Ascending aorta (tissue), 2 donors: ENCODE data around the gene WNT9A. TPM values are rescaled to one million over a fixed set of nuclear protein-coding genes. Genes with fewer than 3 reads are reported as not detected.

ENCODE experiments used
- DNase-seq, 2 donors: peaks; one replicate each; pipeline ENCODE4 v3.0.0-alpha.2; 2019; ENCODE audit warnings: low spot score in 2 of 2
- H3K27ac ChIP-seq, 2 donors: fragments of 200-600 bp; sonication (generic); one replicate each; pipeline ENCODE4 v1.5.1; 2016 to 2017; ENCODE audit warnings: mild to moderate bottlenecking in 1 of 2
- H3K27me3 ChIP-seq: fragments of 200-600 bp; sonication (generic); one replicate; pipeline ENCODE4 v1.5.1; 2017
- H3K36me3 ChIP-seq, 2 donors: fragments of 200-600 bp; sonication (generic); one replicate each; pipeline ENCODE4 v1.5.1; 2016
- H3K4me1 ChIP-seq, 2 donors: fragments of 200-600 bp; sonication (generic); one replicate each; pipeline ENCODE4 v1.5.1; 2016 to 2017; ENCODE audit warnings: mild to moderate bottlenecking in 1 of 2
- H3K4me3 ChIP-seq, 2 donors: fragments of 200-600 bp; sonication (generic); one replicate each; pipeline ENCODE4 v1.5.1; 2016 to 2017; ENCODE audit warnings: mild to moderate bottlenecking in 1 of 2
- H3K9me3 ChIP-seq, 2 donors: fragments of 200-600 bp; sonication (generic); one replicate each; pipeline ENCODE4 v1.5.1; 2016
- intact Hi-C: fragments of 100-400 bp; cut with DNase I; formaldehyde crosslinking; loops from one replicate; pipeline ENCODE4 v1.15.1; 2023
- total RNA-seq: library from RNA; depleted of rRNA; stranded (reverse); fragments of >200 nt; gene quantifications from one replicate; pipeline ENCODE4 v1.1.0, GENCODE V29; 2016
- TF ChIP-seq, protein P1 (sequence below), 3 experiments: fragments of 200-600 bp in 2 of 3; fragments of 450-650 bp in 1 of 3; sonication (generic) in 2 of 3; IDR thresholded peaks; one replicate each; pipeline ENCODE4 v1.5.1; 2016 to 2019; ENCODE audit warnings: antibody characterized with exemption in 3 of 3, mild to moderate bottlenecking in 1 of 3, moderate library complexity in 1 of 3

The WNT9A gene
- total RNA-seq, 1 donor from 2014 or later = 0.96 TPM

DNA sequence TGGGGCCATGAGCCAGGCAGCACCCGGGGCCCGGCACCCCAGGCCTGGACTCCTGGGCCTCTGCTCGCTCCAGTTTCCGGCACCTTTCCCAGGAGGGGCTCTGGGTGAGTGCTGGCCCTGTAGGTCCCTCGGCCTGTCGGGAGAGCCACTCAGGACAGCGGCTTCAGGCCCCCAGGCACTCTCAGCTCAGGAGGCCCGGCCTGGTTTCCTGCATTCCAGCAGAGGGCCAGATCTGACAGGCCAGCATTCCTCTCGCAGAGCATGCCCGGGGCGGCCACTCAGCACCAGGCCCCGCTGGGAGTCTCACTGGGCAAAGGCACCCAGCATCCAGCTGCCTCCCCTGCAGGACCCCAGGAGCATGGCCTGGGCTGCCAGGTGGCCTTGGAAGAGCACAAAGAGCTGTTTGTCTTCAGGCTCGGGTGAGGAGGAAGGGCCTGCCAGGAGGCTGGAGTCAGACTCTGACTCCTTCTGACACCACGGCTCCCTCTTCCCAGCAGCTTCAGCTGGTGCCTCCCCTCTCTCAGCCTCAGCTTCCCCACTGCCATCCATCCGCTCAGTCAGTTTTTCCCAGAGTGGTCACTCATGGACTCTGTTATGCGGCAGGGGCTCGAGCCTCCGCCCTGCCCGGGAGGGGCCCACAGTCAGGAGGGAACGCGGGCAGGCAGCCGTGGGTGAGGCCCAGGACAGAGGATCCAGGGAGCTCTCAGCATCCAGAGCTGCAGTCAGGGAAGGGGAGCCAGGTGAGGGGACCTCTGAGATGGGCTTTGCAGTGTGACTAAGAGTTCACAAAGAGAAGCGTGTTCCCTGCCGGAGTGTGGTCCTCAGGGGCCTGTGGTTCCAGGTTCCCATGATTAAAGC lies 51.7 kb downstream of the WNT9A start:
- Histone ChIP-seq H3K4me1 (no peaks in the 10 kb centered on the region), H3K27me3 (no peaks in the 10 kb centered on the region), H3K27ac (no peak overlapping the region), H3K9me3 (no peaks in the 10 kb centered on the region), H3K36me3 (no peaks in the 10 kb centered on the region), H3K4me3 (no peak overlapping the region)
- TF ChIP-seq, protein P1, sequence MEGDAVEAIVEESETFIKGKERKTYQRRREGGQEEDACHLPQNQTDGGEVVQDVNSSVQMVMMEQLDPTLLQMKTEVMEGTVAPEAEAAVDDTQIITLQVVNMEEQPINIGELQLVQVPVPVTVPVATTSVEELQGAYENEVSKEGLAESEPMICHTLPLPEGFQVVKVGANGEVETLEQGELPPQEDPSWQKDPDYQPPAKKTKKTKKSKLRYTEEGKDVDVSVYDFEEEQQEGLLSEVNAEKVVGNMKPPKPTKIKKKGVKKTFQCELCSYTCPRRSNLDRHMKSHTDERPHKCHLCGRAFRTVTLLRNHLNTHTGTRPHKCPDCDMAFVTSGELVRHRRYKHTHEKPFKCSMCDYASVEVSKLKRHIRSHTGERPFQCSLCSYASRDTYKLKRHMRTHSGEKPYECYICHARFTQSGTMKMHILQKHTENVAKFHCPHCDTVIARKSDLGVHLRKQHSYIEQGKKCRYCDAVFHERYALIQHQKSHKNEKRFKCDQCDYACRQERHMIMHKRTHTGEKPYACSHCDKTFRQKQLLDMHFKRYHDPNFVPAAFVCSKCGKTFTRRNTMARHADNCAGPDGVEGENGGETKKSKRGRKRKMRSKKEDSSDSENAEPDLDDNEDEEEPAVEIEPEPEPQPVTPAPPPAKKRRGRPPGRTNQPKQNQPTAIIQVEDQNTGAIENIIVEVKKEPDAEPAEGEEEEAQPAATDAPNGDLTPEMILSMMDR (IDR thresholded peaks at IDR 0.05) = no peak
- DNase-seq = peak; percentile 6 to 56
- intact Hi-C loops = no loop called here

DNA sequence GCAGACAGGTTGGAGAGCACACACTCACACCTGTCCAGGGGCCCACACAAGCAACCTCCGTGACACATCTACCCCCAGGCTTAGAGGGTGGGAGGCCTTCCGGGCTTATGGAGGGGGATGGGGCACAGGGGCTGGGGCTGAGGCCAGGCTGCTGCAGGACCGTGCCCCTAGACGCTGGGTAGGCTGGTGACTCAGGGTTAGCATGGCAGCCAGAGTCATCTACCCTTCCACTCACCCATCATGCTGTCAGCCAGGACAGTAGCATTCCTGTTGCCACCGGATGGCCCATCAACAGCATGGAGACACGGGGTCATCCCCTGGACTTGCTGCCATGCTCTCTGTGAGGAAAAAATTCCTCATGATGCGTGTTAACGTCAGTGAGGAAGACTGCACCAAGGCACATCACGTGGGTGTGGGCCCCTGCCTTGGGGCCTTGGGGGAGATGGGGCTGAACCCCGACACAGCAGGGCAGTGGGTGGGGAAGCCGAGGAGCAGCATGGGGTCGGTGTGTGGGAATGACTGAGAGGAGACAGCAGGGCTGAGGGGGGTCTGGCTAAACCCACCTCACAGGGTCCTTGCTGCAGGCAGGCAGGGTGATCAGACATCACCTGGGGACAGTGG lies 52.8 kb downstream of the WNT9A start:
- no peaks in the 10 kb centered on the region for H3K27me3 ChIP-seq
- DNase-seq = peak; percentile 3 to 53
- H3K27ac ChIP-seq = no peak overlapping the region
- intact Hi-C loops = no loop called here
- no peaks in the 10 kb centered on the region for H3K36me3 ChIP-seq
- H3K9me3 ChIP-seq = no peaks in the 10 kb centered on the region
- H3K4me3 ChIP-seq = no peak overlapping the region
- TF ChIP-seq, protein P1 (IDR thresholded peaks at IDR 0.05) = no peak
- H3K4me1 ChIP-seq = no peaks in the 10 kb centered on the region

DNA sequence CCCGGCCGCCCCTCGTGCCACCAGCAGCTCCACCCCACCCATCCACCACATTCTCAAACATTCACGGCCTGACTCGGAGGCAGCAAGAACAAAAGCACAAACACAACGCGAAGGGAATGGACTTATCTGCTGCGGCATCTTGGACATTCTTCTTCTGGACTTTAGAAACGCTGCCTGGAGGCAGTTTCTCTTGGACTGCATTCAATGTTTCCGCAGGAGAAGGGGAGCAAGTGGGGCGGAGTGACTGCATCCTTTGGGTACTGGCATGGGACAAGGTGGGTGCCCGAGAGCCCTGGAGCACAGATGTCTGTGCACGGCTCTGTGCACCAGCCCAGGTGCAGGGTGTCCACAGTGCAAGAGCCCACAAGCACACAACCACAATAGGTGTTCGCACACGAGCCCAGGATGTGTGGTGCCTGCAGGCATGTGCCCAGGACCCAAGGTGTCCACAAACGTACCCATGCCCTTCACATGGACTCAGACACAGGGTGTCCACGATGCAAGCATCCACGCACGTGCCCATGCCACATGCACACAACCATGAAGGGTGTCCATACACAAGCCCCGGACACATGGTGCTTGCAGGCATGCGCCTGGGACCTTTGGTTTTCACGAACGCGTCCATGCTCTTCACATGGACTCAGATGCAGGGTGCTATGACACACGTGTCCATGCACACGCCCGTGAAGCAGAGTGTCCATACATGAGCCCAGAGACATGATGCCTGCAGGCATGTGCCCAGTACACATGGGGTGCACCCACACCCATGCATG lies 53.6 kb downstream of the WNT9A start:
- Histone ChIP-seq H3K4me1 (no peaks in the 10 kb centered on the region), H3K9me3 (no peaks in the 10 kb centered on the region), H3K4me3 (no peak overlapping the region), H3K27ac (no peak overlapping the region), H3K27me3 (no peaks in the 10 kb centered on the region), H3K36me3 (no peaks in the 10 kb centered on the region)
- TF ChIP-seq, protein P1 (IDR thresholded peaks at IDR 0.05) = no peak
- intact Hi-C loops = no loop called here
- DNase-seq = peak; percentile 3 to 58

DNA sequence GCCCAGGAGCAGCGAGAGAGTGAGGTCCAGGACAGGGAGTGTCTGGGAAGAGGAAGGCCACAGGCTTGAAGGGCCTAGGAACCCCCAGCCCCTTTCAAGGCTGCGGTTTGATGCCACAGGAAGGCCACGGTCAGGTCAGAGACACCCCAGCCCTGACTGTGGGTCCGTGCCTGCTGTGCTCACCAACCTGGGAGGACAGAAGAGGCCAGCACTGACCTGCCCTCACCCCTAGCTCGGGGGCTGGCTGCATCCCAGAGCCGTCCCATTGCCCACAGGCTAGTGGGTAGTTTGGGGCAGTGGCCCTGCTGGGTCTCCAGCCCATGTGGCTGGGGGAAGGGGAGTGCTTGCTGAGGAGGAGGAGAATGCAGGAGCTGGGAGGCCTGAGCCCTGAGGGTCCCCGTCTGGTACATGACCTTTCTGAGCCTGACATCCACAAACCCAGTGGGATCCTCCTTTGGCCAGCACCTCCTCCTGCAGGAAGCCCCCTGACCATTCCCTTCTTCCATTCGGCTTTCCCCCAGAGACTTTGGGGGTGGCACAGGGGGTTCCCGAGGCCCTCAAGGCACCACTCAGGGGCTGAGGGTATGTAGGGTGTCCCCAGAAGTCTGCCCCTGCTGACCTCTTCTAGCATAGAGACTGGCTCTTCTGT lies 54.3 kb downstream of the WNT9A start:
- DNase-seq = peak; percentile 5 to 55
- no peaks in the 10 kb centered on the region for H3K36me3 ChIP-seq
- no peaks in the 10 kb centered on the region for H3K27me3 ChIP-seq
- no peak overlapping the region for H3K27ac ChIP-seq
- TF ChIP-seq, protein P1 (IDR thresholded peaks at IDR 0.05) = no peak
- H3K4me3 ChIP-seq = no peak overlapping the region
- no peaks in the 10 kb centered on the region for H3K9me3 ChIP-seq
- H3K4me1 ChIP-seq = no peaks in the 10 kb centered on the region
- intact Hi-C loops = no loop called here

DNA sequence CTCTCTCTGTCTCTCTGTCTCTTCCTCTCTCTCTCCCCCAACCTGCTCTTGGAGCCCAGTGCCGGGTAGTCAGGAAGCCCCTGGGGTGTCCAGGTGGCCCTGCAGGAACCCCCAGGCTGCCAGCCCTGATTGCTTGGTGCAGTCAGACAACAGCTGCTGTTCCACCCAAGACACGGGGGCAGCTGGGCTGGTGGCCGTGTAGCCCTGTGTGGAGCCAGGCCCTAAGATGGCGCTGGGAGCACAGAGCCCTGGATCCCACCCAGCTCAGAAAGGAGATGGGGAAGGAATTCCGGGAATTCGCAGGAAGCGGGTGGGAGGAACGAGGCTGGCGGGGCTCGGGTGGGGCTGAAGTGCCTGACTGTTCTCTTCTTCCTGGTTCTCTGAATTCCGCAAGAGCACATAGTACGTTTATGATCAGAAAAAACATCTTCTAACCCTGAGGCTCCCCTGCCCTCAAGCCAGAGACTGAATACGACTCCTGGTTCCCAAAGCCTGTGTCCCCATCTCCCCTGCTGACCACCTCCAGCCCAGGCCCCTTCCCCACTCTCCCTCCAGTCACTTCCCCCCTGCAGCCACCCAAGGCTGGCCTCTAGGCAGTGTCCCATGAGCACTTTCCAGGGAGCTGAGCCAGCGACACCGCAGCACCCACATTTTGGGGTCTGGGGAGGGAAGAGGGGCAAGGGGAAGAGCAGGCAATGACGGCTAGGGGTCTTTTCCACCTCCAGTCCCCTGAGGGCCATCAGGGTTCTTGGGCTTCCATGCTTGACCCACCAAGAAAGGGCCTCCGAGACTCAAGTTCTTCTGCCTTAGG lies 55.0 kb downstream of the WNT9A start:
- Histone ChIP-seq H3K27ac (no peak overlapping the region), H3K36me3 (no peaks in the 10 kb centered on the region), H3K27me3 (no peaks in the 10 kb centered on the region), H3K4me3 (no peak overlapping the region), H3K9me3 (no peaks in the 10 kb centered on the region), H3K4me1 (no peaks in the 10 kb centered on the region)
- TF ChIP-seq, protein P1 (IDR thresholded peaks at IDR 0.05) = no peak
- peak in 1 of 2 donors; percentile 56 for DNase-seq
- intact Hi-C loops = no loop called here
